Stimulated activated CD4-positive, alpha-beta T cell treated with anti-CD3 and anti-CD28 coated beads, Interleukin-12 subunit alpha, Interleukin-12 subunit beta, amount 100 ng/mL, for 48 hours (primary cell): ENCODE data around the gene MICA.
"Not testable (repeated sequence)": the region's sequence is repeated elsewhere in the genome, so short reads cannot be mapped to it uniquely, and the experiment has no call there.

Source experiments
- DNase-seq, 3 donors: peaks; one replicate each; pipeline ENCODE4 v3.0.0-alpha.2; 2020; ENCODE audit warnings: low read depth in 2 of 3, low spot score in 1 of 3

The MICA gene

DNA sequence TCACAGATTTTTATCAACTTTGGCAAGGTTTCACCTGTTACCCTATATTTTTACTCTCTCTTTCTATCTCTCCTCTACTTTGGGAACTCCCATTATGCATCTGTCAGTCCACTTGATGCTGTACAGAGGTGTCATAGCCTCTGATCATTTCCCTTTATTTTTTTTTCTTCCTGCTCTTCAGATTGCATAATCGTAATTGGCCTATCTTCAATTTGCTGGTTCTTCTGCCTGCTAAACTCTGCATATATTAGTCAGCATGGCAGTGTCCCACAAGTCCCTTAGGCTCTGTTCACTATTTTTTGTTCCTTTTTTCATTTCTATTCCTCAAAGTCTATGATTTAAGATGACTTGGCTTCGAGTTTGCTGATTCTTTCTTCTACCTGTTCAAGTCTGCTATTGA lies 49.9 kb downstream of the MICA start:
- no peak for DNase-seq

DNA sequence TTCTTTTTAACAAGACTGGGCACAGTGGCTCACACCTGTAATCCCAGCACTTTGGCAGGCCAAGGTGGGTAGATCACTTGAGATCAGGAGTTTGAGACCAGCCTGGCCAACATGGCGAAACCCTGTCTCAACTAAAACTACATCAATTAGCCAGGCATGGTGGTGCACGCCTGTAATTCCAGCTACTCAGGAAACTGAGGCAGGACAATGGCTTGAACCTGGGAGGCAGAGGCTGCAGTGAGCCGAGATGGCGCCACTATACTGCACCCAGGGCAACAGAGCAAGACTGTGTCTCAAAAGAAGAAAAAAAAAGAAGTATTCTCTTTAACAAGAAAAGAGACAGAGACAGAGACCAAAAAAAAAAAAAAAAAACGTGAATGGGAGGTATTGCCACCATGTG lies 56.5 kb downstream of the MICA start:
- DNase-seq = not testable (repeated sequence)

DNA sequence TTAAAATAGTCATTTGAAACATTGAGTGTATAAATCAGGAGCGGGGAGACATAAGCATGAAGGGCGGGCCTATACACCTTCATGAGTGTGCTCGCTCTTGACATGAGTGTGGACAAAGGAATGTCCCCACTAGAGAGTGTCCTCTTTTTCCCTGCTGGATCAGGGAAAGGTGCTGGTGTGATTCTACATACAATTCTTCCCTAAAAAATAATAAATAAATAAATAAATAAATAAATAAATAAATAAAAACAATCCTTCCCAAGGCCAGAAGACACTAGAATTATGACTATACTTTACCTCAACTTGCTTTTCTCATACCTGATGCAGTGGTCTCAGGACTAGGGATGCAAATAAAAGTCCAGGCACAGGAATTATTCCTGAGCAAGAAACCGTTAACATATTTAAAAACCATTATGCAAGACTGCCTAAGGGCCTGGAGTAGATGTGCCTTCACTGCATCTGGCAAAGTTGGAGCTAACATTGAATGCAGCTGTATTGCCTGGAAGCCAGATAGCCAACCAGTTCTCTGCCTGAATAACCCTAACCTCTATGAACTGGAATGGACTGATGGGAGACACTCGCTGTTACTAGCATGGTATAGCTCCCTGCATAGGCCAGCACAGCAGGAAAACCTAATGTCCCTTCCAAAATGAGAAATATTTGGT lies 57.1 kb downstream of the MICA start:
- DNase-seq = no peak

DNA sequence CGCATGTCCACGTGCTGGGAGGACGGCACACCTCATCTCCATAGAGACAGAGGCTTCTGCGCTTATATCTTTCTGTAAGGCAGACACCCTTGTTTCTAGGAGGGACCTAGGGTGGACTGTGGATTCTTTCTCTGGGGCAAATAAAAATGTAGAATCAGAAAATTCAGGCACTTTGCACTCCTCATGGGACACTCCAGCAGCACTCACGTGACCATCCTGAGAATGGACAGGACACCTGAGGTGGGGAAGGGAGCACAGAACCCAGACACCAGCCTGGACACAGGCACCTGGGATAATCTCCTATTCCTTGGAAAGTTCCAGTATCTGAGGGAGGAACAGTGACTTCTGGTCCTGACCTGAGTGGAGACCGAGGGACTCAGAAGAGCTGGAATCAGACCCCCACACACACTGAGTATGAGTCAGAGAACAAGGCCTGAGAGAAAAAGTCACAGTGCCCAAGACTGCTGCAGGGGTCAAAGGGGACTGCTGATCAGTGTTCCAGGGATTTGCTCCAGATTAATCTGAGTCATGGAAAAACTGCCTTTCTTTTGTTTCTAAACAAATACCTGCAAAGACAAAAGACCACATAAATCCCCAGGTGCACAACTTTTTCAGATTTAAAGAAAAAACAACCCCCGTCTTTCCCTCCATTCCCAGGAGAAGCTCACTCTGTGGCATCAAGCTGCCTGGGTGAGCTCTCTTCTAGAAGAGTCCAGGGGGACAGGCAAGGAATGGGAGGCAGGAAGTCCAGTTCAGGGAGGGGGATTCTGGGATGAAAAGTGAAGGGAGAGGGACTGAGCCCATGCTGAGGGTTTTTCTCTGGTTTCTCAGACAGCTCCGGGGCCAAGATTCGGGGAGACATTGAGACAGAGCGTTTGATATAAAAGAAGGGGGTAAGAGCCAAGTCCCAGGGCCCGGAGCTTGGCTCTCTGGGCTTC lies 58.9 kb downstream of the MICA start:
- DNase-seq = no peak

DNA sequence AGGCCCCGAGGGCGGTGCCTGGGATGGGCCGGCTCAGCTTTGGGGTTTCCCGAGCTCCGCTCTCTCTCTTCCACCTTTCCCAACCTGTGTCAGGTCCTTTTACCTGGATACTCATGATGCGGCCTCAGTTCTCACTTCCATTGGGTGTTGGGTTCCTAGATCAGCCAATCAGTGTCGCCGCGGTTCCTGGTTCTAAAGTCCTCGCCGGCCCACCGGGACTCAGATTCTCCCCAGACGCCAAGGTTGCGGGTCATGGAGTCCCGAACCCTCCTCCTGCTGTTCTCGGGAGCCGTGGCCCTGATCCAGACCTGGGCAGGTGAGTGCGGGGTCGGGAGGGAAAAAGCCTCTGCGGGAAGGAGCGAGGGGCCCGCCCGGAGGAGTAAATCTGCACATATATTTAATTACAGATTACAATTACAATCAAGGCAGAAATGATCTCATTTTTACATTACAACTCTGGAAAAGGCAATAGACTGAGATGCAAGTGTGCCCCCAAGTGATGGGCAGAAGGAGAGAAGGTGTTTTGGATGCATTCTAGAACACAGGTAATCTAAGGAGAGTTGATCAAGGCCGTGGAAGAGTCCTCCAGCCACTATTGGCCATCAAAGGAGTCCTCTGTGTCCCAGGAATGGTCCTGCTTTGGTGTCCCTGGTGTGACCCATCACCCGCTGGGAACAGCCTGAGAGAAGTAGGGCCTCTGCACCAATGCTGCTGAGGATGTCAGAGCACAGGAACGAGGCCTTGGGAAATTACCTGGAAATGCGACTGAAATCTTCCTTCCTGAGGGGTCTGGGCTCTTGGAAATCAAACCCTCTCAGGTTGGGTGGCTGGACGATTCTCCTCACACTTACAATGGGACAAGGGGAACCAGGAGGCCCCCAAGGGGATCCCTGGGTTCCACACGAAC lies 59.8 kb downstream of the MICA start:
- DNase-seq = peak; percentile 81 to 94 (median 85)

DNA sequence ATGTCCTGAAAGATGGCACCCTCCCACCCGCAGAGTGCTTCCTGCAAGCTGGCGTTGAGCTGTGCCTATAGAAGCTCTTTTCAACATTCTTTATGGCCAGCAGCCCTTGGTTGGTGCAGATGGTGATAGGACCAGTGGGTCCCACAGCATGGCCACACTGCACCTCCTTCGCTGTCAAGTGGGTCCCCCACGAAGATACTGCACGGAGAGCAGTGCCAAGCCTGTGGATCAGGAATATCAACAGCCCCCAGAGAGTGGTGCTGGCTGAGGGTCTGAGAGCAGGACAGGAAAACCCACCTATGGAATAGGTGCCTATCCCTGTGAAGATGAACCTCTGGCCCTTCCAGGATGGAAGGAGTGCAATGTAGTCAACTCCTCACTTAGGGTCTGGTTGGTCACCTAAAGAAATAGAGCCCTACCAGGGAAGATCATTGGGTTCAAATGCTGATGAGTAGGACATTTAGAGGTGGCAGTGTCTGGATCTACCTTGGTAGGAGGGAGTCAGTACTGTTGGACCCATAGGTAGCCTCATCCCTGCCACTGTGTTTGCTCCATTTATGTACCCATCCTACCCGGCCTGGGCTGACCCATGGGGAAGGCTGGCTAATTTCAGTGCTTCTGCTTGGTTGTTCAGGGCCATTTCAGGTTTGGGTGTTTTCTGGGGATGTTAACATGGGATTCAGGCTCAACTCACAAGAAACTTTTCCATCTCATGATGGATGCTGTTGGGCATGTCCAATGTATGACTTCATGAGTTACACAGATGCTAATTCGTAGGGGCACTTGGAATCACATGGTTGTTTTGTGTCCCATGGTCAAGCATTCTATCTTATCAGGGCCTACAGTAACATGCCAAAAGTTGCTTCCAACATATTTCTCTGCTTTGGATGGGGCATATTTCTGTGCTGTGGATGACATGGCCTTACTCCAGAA lies 61.1 kb downstream of the MICA start:
- DNase-seq = no peak
